HTR-8/SVneo (cell line): ENCODE measurements around the gene CA12.
"Not testable (repeated sequence)": the region's sequence is repeated elsewhere in the genome, so short reads cannot be mapped to it uniquely, and the experiment has no call there.

Experiments
- DNase-seq: peaks from one replicate; pipeline ENCODE4 v3.0.0; 2011; ENCODE audit warnings: low spot score, mixed read lengths; ENCODE audit not compliant: insufficient read length
- FAIRE-seq: peaks from 2 replicates; lab custom pipeline; 2011; peaks lifted over from hg19 to GRCh38; lab: Jason Lieb, UNC

Gene CA12

DNA sequence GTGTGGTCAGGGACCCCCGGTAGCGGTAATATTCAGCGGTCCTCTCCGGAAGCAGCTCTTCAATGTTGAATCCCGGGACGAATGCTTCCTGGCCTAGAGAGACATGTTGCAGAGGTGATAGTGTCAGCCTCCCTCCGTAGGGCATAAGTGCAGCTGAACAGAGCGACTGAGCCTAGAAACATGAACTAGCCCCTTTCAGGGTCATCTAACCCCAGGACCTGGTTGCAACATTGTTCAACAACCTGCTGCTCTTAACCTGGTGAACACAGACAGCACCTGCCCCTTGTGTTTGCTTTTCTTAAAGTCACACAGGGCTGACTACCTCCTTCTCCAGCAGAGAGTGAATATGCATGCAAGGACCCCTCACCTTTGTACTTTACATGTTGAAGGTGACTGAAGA lies 41.3 kb downstream of the CA12 start:
- no peak for DNase-seq
- no peak for FAIRE-seq

DNA sequence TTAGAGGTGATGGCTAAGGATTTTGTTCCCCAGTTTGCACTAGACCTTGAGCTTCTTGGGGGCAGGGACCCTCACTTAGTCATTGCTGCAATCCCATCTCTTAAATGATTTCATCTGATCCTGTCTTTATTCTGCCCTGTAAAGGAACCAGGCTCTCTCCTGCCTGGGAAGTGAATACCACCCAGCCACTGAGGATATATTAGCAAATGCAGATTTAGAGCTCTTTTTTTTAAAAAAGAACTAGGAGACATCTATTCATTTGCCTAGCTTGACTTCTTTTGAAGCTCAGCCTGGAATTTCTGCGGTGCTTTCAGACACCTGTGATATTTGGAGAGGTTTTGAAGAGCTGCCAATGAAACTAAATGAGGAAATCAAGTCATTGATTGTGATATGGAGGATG lies 41.8 kb downstream of the CA12 start:
- FAIRE-seq, result no peak

DNA sequence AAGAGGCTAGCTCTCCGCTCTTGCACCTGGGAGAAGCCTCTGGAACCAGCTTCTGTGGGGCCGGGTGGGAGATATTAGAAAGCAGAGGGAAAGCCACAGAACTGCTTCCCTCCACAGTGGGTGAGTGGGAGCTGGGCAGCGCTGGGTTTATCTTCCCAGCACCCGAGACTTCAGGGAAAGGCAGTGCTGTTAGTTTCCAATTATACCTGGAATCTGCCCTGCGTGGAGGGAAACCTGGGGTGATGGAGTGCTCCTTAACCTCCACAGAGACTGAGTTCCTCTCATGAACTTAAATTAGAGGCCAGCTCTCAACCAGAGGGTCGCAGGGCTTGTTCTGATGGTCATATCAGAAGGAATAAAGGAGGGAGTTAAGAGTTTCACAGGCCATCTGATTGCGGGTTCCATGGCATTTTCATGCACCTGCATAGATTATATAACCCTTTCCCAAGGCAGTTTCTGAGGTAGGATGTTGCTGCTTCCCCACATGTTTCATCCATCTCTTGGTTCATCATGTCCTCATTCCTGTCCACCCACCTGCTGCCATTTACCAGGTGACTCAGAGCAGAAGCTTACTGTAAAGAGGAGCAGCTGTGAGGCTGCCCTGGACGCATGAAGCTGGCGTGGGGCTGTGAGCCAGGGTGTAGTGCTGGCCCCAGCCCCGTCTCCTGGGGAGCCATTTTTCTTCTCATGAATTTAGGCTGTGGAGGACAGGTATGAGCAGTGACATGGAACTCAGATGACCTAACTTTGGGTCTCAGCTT lies 42.5 kb downstream of the CA12 start:
- no peak for FAIRE-seq
- DNase-seq, result no peak

More for the DNA sequence above, 41.8 kb downstream of the CA12 start:
- DNase-seq, result no peak

DNA sequence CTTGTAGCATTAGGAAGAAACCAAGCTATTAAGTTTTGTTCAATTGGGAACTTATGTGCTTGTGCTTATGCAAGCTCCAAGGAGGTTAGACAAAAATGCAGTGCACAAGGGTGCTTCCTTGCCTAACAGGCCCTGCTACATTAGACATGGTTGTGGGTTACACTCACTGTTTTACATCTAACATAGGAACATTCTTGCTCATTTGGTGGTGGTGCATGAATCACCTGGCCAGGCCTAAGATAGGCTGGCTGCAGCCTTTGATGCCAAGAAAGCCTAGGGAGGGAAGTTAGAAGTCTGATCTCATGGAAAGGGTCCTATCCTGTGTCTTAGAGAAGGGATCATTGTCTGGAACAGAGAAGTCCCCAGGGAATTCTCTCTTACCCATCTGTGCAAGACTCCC lies 43.5 kb downstream of the CA12 start:
- DNase-seq (no peak), FAIRE-seq (no peak)

DNA sequence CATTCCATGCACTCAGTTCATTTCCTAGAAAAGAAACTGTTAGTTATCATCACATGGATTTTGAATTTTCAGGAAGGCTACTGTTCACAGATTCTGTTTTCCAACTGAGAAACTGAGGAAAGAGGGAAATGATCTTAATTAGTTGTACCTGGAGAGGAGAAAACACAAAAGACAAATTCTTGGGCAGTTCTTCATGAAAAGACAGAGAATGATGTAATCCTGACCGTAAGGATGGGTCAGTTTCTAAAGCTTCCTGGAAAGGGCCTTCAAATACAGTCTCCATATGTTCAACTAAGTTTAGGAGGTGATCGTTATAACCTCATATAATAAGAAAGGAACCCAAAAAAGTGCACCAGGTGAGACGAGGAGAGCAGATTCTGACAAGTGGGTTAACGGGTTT lies 44.6 kb downstream of the CA12 start:
- FAIRE-seq (no peak), DNase-seq (no peak)

DNA sequence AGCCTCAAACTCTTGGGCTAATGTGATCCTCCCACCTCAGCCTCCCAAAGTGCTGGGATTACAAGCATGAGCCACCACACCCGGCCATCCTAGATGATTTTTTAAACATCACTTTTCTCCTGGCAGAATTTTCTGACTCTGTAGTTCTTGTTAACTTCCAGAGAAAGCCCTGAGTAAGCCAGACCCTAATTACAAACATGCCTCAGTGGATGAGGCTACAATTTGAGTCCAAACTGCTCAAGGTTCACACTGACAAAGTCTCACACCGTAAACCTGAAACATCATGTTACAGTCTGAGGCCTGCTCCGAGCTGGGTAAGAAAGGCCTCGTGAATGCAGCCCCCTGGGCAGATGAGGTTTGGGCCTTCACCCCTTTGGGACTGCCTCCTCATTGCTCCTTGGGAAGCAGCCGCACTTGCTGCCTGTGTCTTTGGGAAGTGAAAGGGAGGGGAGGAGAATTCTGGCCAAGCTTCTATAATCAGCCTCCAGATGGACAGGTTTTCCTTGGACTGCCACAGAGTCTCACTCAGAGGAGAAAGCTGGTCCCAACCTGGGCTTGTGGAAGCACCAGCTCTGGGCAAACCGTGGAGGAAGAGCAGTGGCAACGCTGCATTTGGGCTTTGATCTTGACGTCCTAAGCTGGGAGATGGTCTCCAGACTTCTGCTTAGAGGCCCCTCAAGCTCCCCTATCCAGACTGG lies 46.0 kb downstream of the CA12 start:
- no peak for DNase-seq

DNA sequence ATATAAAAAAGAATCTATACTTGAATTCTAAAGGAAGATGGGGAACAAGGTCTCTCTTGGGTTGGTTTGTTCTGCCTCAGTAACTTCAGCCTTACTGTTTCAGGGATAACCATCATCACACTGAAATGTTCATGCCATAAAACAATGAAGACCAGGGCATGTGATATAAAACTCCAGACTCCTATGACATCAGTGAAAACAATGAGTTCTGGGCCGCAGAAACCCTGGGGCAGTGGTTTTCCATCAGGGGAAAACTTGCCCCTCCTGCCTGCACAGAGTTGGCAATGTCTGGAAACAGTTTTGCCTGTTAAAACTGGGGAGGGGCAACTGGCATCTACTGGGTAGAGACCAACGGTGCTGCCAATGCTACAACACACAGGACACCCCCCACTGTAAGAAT lies 46.8 kb downstream of the CA12 start:
- FAIRE-seq, result no peak
- DNase-seq, result no peak

More for the DNA sequence above, 46.0 kb downstream of the CA12 start:
- no peak for FAIRE-seq

DNA sequence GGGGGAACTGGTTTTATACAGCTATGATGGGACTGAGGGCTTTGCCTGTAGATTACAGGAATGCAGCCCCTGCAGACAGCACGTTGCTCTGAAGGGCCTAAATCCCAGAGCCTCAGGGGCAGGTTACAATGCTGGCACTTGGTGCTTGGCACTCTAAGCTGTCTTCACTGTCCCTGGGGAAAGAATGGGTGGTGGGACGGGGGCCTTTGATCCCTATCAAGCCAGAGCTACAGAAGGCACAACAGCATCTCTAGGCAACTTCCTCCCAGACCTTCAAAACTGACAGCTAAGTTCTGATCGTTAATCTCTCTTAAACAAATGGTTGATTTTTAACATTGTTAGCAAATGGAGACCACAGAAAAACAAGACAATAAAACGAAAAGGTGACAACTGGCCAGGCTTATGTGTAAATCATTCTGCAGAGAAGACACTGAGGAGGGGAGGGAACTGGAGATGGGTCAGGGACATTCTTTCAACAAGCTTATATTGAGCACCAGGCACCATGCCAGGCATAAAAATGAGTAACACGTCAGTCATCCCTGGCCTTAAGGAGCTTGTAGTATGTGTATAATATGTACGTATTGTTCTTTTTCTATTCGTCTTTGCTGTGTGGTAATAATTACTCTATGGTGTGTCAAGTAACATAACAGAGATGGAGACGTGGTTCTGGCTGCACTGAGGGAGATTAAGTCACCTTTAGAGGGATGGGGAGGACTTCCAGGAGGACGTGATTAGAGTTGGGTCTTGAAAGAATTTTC lies 49.1 kb downstream of the CA12 start:
- FAIRE-seq (no peak), DNase-seq (peak; percentile 78)

DNA sequence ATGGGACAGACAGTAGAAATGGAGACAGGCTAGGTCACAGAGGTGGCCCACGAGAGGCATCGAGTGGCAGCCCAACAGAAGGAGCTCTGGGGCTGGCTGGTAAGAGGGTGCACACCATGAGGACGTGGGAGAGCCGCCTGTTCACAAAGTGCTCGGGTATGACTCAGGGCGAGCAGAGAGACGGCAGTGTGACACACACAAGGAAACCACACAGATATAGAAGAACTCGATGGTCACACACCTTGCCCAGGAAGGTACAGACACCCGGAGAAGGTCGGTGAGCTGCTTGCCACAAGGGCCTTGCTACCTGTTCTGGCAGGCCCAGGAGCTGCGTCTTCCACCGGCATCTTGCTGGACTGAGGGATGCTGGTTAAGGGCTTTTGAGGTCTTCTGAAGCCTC lies 50.2 kb downstream of the CA12 start:
- FAIRE-seq, result no peak
- DNase-seq, result no peak

DNA sequence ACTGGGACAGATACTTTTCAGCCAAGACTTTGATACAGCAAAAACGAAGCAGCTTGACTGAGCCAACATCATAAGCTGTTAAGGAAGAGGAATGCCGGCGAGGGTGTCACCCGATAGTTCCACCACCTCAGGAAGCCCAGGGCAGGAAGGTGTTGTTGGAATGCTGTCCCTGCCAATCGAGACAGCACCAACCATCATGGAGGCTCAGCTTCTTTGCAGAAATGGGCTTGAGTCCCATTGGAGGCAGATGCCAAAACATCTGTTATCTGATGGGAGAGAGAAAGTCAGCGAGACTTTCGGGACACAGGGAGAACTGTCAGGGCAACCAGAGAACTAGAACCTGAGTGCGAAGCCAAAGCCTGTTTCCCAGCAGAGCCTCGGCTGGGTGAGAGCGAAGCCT lies 50.7 kb downstream of the CA12 start:
- no peak for DNase-seq
- no peak for FAIRE-seq

DNA sequence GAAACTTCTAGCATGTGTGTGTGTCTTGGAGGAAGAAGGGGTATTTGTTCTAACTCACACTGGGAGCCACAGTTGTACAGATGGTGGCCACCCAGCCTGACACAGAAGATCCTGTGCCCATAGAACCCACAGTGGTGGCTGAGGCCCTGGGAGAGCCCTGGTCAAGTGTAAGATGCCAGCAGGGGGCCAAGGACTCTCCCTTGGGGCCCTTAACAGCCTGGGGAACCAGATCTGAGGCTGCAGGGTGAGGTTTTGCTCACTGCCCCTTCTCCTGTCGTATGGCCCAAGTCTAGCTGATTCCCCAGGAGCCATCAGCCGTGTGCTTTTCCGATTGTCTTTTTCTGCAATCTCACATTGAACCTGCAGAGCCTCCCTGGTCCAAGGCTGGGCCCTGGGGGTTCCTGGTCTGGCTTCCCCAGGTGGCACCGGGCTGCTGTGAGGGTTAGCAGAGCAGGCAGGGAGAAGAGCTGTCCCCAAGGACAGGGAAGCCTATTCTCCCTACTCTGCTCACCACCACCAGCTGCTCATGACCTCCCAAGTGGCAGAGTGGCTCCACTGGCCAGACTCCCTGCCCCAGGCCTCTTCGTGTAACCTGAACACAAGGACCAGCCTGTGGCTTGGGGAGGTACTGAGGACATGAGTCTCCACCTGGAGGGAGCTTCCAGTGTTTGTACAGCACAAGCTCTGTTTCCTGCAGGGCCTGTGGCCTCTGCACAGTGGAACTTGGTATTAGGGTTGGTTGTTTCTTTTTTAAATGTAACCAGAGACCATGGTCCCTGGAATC lies 51.9 kb downstream of the CA12 start:
- no peak for FAIRE-seq
- no peak for DNase-seq

DNA sequence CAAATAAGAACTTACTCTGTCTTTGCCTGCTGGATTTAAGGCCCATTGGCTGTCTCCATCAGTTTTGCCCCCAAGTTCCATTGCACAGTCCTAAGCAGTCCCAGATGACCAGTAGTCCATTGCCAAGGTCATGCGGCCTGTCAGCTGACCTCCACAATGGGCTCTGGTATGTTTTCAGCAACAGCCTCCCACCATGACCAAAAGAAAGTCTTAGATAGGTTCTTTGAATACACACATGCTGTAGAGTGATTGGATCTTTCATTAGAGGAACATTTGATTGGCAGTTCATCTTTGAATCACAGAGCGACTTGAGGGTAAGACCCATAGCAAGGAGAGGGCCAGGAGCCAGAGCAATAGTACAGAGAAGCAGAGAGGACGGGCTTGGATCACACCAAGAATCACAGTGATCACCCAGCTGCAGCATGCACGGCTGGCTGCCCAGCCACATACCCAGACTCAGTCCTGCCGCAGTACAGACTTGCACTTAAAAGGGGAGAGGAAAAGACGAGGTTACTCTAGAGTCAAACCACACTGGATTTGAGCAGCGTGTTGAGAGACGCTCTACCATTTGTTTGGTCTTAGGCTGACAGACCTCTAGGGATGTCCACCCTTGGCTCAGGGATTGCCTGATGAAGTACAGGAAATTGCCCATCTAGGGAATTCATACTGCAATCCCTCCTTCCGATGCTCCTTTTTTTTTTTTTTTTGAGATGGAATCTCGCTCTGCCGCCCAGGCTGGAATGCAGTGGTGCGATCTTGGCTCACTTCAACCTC lies 53.8 kb downstream of the CA12 start:
- FAIRE-seq (no peak), DNase-seq (no peak)

DNA sequence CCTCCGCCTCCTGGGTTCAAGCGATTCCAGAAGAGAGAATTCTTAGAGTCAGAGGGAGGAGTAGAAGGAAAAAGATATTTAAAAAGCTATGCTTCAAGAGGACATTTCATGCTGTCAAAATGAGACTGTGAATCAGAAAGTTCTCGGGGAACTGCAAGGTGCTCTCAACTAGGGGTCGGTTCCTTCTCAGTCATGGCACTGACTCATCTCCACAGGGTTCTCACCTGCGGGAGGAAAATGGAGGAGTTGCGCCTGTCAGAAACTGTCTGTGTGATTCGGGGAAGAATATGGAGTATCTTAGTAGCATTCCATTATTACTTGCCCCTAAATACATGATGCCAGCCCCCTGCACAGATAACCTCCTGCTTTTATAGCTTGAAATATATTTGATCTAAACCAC lies 56.9 kb downstream of the CA12 start:
- FAIRE-seq (no peak), DNase-seq (no peak)

DNA sequence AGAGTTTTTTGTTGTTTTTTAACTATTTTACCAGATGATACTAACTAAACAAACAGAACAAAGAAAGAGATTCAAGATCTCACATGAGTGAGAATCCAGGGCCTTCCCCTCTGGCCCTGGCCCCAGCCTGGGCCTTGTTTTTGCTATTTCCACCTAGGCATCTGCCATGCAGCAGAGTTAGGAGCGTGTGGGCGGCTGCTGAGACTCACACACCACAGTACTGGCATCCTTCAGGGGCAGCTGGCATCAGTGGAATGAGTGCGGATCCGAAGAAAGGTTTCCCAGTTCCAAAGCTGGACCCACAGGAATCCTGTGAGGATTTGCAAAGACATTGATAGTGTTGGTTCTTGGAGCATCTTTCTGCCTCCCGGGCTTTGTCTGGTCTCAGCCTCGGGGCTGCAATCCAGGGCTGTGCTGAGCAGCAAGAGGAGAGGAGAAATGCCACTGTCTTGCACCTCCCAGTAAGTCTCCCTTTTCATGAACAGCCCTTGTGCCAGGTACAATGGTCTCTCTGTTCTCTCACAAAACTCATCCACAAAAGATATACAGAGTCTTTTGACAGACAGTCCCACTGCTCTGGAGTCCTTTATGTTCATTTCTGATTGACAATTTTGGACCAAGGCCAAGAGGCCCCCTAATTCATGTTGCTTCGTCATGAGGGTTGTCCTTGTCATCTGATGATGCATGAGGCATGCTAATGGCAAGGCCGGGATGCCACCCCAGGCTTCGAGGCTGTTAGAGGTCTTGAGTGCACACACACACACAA lies 57.7 kb downstream of the CA12 start:
- FAIRE-seq, result no peak
- DNase-seq, result no peak

DNA sequence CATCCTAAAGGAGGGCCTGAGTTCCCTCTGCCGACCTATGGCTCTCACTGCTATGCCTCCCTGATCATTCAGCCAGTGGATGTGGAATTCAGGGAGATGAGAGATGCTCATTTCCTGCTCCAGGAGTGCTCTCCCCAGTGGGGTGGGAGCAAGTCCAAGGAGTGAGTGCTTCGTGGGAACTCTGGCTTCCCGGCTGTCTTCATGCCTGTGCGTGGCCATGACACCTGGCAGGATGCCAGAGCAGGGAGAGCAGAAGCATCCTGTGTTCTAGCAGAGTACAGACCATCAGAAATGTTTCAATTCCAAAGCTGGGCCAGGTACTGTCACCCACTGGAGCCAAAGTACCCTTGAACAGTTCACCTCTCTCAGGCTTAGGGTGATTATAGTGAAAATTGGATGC lies 59.1 kb downstream of the CA12 start:
- FAIRE-seq (no peak), DNase-seq (no peak)

DNA sequence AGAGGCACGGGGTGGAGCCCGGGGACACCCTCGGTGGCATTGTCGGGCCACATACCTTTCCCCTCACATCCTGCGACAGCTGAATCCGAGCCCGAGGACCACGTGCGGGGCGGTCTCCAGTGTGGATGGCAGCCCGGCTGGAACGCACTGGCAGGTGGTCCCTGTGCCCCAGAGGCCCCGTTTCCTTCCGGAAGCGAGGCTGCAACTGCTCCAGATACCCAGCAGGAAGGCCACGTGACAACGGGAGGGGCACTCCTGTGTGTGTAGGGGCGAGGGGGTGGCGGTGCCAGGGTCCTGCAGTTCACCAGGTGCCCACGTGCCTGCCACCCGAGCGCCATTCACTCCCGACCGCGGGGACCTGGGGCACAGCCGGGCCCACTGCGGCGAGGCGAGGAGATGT lies 60.2 kb downstream of the CA12 start:
- no peak for FAIRE-seq

DNA sequence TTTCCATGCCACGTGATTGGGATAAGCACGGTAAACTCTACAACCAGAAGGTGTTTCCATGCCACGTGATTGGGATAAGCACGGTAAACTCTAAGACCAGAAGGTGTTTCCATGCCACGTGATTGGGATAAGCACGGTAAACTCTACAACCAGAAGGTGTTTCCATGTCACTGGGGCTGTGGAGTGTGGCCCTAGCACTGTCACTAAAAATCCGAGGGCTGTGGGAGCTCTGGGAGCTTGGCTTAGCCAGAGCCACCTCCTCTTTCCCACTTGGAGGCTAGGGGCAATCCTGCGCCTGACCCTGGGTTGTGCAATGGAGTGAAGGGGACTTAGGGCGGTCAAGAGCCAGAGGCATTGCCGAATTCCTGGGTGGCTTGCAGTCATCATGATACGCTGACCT lies 60.7 kb downstream of the CA12 start:
- FAIRE-seq, DNase-seq: not testable (repeated sequence)

More for the DNA sequence above, 60.2 kb downstream of the CA12 start:
- DNase-seq, result no peak

DNA sequence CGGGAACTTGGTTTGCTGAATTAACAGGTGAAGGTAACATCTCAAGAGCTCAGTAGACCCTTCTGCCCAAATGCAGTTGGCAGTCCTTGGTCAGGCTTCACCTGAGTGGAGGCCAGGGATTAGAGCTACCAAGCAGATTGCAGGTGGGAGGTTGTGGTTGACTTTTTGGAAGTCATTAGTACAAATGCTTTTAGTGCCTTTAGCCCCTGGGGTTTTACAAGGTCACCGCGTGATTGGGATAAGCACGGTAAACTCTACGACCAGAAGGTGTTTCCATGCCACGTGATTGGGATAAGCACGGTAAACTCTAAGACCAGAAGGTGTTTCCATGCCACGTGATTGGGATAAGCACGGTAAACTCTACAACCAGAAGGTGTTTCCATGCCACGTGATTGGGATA lies 61.2 kb downstream of the CA12 start:
- not testable (repeated sequence) for DNase-seq, FAIRE-seq

DNA sequence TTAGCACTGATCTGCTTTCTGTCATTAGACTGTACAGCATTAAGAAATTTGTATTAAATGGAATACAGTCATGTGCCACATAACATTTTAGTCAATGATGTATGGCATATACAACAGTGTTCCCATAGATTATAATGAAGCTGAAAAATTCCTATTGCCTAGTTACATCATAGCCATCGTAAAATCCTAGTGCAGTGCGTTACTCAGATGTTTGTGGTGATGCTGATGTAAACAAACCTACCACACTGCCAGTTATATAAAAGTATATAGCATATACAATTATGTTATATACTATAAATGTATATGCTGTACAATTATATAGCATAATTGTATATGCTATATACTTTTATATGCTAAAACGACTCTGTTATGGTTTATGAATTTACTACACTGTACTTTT lies 62.6 kb downstream of the CA12 start:
- FAIRE-seq (no peak), DNase-seq (no peak)
